B cell (primary cell): ENCODE measurements around the gene SELENOI. TPM values are rescaled to one million over a fixed set of nuclear protein-coding genes. Genes with fewer than 3 reads are reported as not detected.

Experiments used
- ATAC-seq: fragments of 200-7000 bp; cut with Tn5 transposase; one replicate; pipeline ENCODE4 v1.10.0; 2021; ENCODE audit warnings: low read depth, mild to moderate bottlenecking, moderate number of reproducible peaks, moderate library complexity
- CTCF ChIA-PET: fragments of 350-600 bp; sonication (Branson Sonifier 250); formaldehyde crosslinking; loops from one replicate; lab custom pipeline; 2021; ENCODE audit warnings: antibody characterized with exemption, inconsistent platforms; lab: Charles Lee
- POLR2A ChIA-PET: fragments of 350-600 bp; sonication (Branson Sonifier 250); formaldehyde crosslinking; loops from one replicate; lab custom pipeline; 2021; ENCODE audit warnings: antibody characterized with exemption; lab: Charles Lee
- DNase-seq: peaks from one replicate; pipeline ENCODE4 v3.0.0; 2013
- H2AFZ ChIP-seq: 2 replicates; pipeline ENCODE4 v1.6.1; 2012; ENCODE audit warnings: mild to moderate bottlenecking, low read depth, low read length; ENCODE audit not compliant: insufficient read depth, poor library complexity, severe bottlenecking
- H3K27ac ChIP-seq, 2 donors: 1 replicate in 1 of 2; 2 replicates in 1 of 2; pipeline ENCODE4 v1.5.1; 2012 to 2013; ENCODE audit warnings: low read length in 2 of 2, mild to moderate bottlenecking in 2 of 2, moderate library complexity in 1 of 2
- H3K27me3 ChIP-seq, 4 experiments: fragments of 200-600 bp in 1 of 4; sonication (generic) in 1 of 4; replicated peaks in 1 of 4; 1 replicate in 2 of 4; 2 replicates in 2 of 4; pipeline versions ENCODE4 v1.6.1 to v1.7.0; 2013 to 2016; ENCODE audit warnings: low read length in 3 of 4, mild to moderate bottlenecking in 2 of 4, mixed read lengths in 1 of 4, moderate library complexity in 1 of 4; ENCODE audit not compliant: insufficient read depth in 4 of 4, control insufficient read depth in 3 of 4; ENCODE audit errors: control extremely low read depth in 1 of 4
- H3K36me3 ChIP-seq, 2 experiments: replicated peaks in 1 of 2; 1 replicate in 1 of 2; 2 replicates in 1 of 2; pipeline versions ENCODE4 v1.6.1 to v1.7.1; 2013; ENCODE audit warnings: low read length in 1 of 2; ENCODE audit not compliant: insufficient read depth in 2 of 2, control insufficient read depth in 1 of 2; ENCODE audit errors: control extremely low read depth in 1 of 2, extremely low read depth in 1 of 2
- H3K4me1 ChIP-seq, 2 donors: fragments of 200-600 bp in 1 of 2; sonication (generic) in 1 of 2; 1 replicate in 1 of 2; 2 replicates in 1 of 2; pipeline versions ENCODE4 v1.5.1 to v1.6.1; 2013 to 2017; ENCODE audit warnings: low read length in 2 of 2; ENCODE audit not compliant: control insufficient read depth in 2 of 2, insufficient read depth in 2 of 2
- H3K4me2 ChIP-seq: replicated peaks from 2 replicates; pipeline ENCODE3; 2012; ENCODE audit warnings: mild to moderate bottlenecking, low read depth, low read length; ENCODE audit not compliant: poor library complexity, severe bottlenecking
- H3K4me3 ChIP-seq, 5 experiments: fragments of 200-600 bp in 1 of 5; sonication (generic) in 1 of 5; 1 replicate in 3 of 5; 2 replicates in 2 of 5; pipeline versions ENCODE4 v1.5.1 to v1.7.0; 2011 to 2016; ENCODE audit warnings: low read length in 4 of 5, mild to moderate bottlenecking in 4 of 5, low read depth in 2 of 5, control low read depth in 1 of 5, moderate library complexity in 1 of 5; ENCODE audit not compliant: insufficient read depth in 1 of 5; ENCODE audit errors: control extremely low read depth in 1 of 5, extremely low read depth in 1 of 5
- H3K79me2 ChIP-seq: fragments of 200-600 bp; sonication (generic); one replicate; pipeline ENCODE4 v1.6.0; 2016; ENCODE audit warnings: low read length; ENCODE audit not compliant: control insufficient read depth, insufficient read depth
- H3K9ac ChIP-seq: fragments of 200-600 bp; sonication (generic); 2 replicates; pipeline ENCODE4 v1.6.1; 2017; ENCODE audit warnings: mild to moderate bottlenecking, low read length, moderate library complexity
- H3K9me3 ChIP-seq, 3 donors: one replicate each; pipeline versions ENCODE4 v1.6.1 to v1.7.1; 2013; ENCODE audit warnings: low read length in 2 of 3; ENCODE audit not compliant: control insufficient read depth in 2 of 3, insufficient read depth in 1 of 3; ENCODE audit errors: control extremely low read depth in 1 of 3
- H4K20me1 ChIP-seq: 2 replicates; pipeline ENCODE4 v1.6.0; 2012; ENCODE audit warnings: mild to moderate bottlenecking, low read length; ENCODE audit not compliant: insufficient read depth, control insufficient read depth, poor library complexity, severe bottlenecking
- H3K27ac Mint-ChIP-seq: one replicate; pipeline ENCODE4 v1.8.0; 2021; ENCODE audit warnings: mixed read lengths
- H3K27me3 Mint-ChIP-seq: one replicate; pipeline ENCODE4 v1.8.0; 2021; ENCODE audit warnings: mixed read lengths
- H3K4me1 Mint-ChIP-seq: one replicate; pipeline ENCODE4 v1.8.0; 2021; ENCODE audit warnings: mixed read lengths
- H3K4me3 Mint-ChIP-seq: one replicate; pipeline ENCODE4 v1.8.0; 2021; ENCODE audit warnings: mixed read lengths
- H3K9me3 Mint-ChIP-seq: one replicate; pipeline ENCODE4 v1.8.0; 2022; ENCODE audit warnings: mixed read lengths; ENCODE audit not compliant: insufficient read depth
- CTCF ChIP-seq: fragments of 200-600 bp; IDR thresholded peaks from one replicate; pipeline ENCODE4 v1.8.0; 2022; ENCODE audit warnings: antibody characterized with exemption, mild to moderate bottlenecking
- EZH2 ChIP-seq: IDR thresholded peaks from 2 replicates; pipeline ENCODE4 v1.6.1; 2012; ENCODE audit warnings: borderline replicate concordance, low read depth, mild to moderate bottlenecking, moderate library complexity, low read length; ENCODE audit not compliant: insufficient read depth, poor library complexity, severe bottlenecking
- WGBS: methylation state at CpG from one replicate; pipeline ENCODE4 v1.1.5; 2013; ENCODE audit warnings: missing lambda C conversion rate; ENCODE audit not compliant: insufficient coverage; 5-methylcytosine and 5-hydroxymethylcytosine counted together
- intact Hi-C: fragments of 100-400 bp; cut with micrococcal nuclease; formaldehyde crosslinking; loops from one replicate; pipeline ENCODE4 v1.10.0; 2022
- polyA plus RNA-seq: library from polyadenylated mRNA; depleted of rRNA; stranded (reverse); fragments of >200 nt; gene quantifications from 2 replicates; pipeline ENCODE4 v1.2.3, GENCODE V29; 2012
- total RNA-seq, 2 donors: library from RNA; stranded (reverse); fragments of 120-200 nt in 1 of 2; gene quantifications; 1 replicate in 1 of 2; 2 replicates in 1 of 2; pipeline versions ENCODE4 v1.2.3 to v1.2.4, GENCODE V29; 2013 to 2022

Gene SELENOI
- total and polyA plus RNA-seq, 2 donors (not counting 1 experiment from before 2014, with no cell fraction given): 3.4 to 20.1 TPM

GRCh38 chr2:26333293-26333692 is 12.7 kb upstream of the SELENOI start:
- peaks cover 6% of the 10 kb centered on the region for H3K4me1 Mint-ChIP-seq
- TF ChIP-seq EZH2: no peak
- TF ChIP-seq CTCF: no peak
- ChIA-PET CTCF (no interaction called here), POLR2A (no interaction called here)
- Histone ChIP-seq H3K36me3 (no peaks in the 10 kb centered on the region), H3K4me2 (no peak overlapping the region), H2AFZ (no peak overlapping the region), H3K27ac (no peak overlapping the region), H3K9me3 (no peaks in the 10 kb centered on the region), H3K4me3 (no peak overlapping the region), H3K27me3 (no peaks in the 10 kb centered on the region), H4K20me1 (no peaks in the 10 kb centered on the region), H3K4me1 (peaks cover 2 to 5% of the 10 kb centered on the region in 2 donors), H3K79me2 (no peaks in the 10 kb centered on the region), H3K9ac (no peak overlapping the region)
- no peaks in the 10 kb centered on the region for H3K9me3 Mint-ChIP-seq
- intact Hi-C loops: no loop called here
- no peak for ATAC-seq
- WGBS: no CpG with 5 or more reads among the region's 2 CpGs
- H3K4me3 Mint-ChIP-seq: no peak overlapping the region
- no peak overlapping the region for H3K27ac Mint-ChIP-seq
- H3K27me3 Mint-ChIP-seq: no peaks in the 10 kb centered on the region
- no peak for DNase-seq

- no peaks in the 10 kb centered on the region for H4K20me1 ChIP-seq
- no peaks in the 10 kb centered on the region for H3K36me3 ChIP-seq
- H3K27me3 ChIP-seq: no peaks in the 10 kb centered on the region
- CTCF ChIA-PET: no interaction called here
- H2AFZ ChIP-seq: no peak overlapping the region
- H3K27ac Mint-ChIP-seq: no peak overlapping the region
- H3K9me3 ChIP-seq: no peaks in the 10 kb centered on the region
- no peaks in the 10 kb centered on the region for H3K79me2 ChIP-seq
- ATAC-seq (no peak), DNase-seq (no peak)
- H3K4me1 Mint-ChIP-seq: no peaks in the 10 kb centered on the region
- no peak overlapping the region for H3K27ac ChIP-seq
- no peak overlapping the region for H3K4me2 ChIP-seq
- peaks cover 0 to under 1% of the 10 kb centered on the region in 2 donors for H3K4me1 ChIP-seq
- H3K27me3 Mint-ChIP-seq: no peaks in the 10 kb centered on the region
- no peak overlapping the region for H3K4me3 Mint-ChIP-seq
- no peak overlapping the region for H3K4me3 ChIP-seq
- WGBS: 83% methylated on average over 2 of the region's 3 CpGs
- POLR2A ChIA-PET: no interaction called here
- intact Hi-C loops: no loop called here
- TF ChIP-seq EZH2: no peak
- no peak for TF ChIP-seq CTCF
- no peak overlapping the region for H3K9ac ChIP-seq
- no peaks in the 10 kb centered on the region for H3K9me3 Mint-ChIP-seq
These were observed 10.7 kb upstream of the SELENOI start for GRCh38 chr2:26335231-26335630.
